ENCODE data around the gene KIAA1328.

Gene KIAA1328

GRCh38 chr18:36942264-36942663 is 113.3 kb downstream of the KIAA1328 start:
- Histone ChIP-seq H3K27ac (ENCODE audit: low read depth, low read length) (no peak overlapping the region), H3K4me1 (ENCODE audit: control insufficient read depth, insufficient read depth, low read length, unreplicated experiment) (no peaks in the 10 kb centered on the region), H3K79me2 (ENCODE audit: control insufficient read depth, insufficient read depth, low read length, unreplicated experiment) (no peaks in the 10 kb centered on the region), H2AFZ (ENCODE audit: low read length, unreplicated experiment) (no peak overlapping the region), H3K4me3 (ENCODE audit: low read depth, low read length) (no peak overlapping the region), H3K36me3 (ENCODE audit: insufficient read depth, low read length) (no peaks in the 10 kb centered on the region), H3K27me3 (ENCODE audit: insufficient read depth, low read length) (no peaks in the 10 kb centered on the region)

DNA sequence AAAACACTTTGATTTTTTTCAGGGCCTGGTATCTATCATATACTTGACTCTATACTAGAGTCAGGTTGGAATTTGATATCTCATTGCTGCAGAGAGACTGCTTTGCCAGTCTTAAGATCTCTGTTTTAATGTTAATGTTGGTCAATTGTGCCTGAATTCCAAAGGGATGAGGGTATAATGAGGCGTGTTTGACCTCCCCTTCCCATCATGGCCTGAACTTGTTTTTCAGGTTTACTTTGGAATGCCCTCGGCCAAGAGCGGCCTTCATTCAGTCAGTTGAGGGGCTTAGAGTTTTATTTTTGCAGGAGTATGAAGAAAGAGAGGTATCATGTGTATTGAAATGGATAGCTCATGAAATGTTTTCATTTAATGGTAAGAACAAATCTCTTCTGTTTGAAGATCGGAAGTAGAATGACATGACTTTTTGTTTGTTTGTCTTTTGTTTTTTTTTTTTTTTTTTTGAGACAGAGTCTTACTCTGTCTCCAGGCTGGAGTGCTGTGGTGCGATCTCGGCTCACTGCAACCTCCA is 119.0 kb downstream of the KIAA1328 start:
- Histone ChIP-seq H2AFZ (ENCODE audit: low read length, unreplicated experiment) (no peak overlapping the region), H3K27me3 (ENCODE audit: insufficient read depth, low read length) (no peaks in the 10 kb centered on the region), H3K79me2 (ENCODE audit: control insufficient read depth, insufficient read depth, low read length, unreplicated experiment) (no peaks in the 10 kb centered on the region), H3K4me3 (ENCODE audit: low read depth, low read length) (no peak overlapping the region), H3K36me3 (ENCODE audit: insufficient read depth, low read length) (no peaks in the 10 kb centered on the region), H3K4me1 (ENCODE audit: control insufficient read depth, insufficient read depth, low read length, unreplicated experiment) (no peaks in the 10 kb centered on the region), H3K27ac (ENCODE audit: low read depth, low read length) (no peak overlapping the region)

GRCh38 chr18:36950282-36950681 is 121.4 kb downstream of the KIAA1328 start:
- Histone ChIP-seq H3K27ac (ENCODE audit: low read depth, low read length) (no peak overlapping the region), H3K4me1 (ENCODE audit: control insufficient read depth, insufficient read depth, low read length, unreplicated experiment) (no peaks in the 10 kb centered on the region), H2AFZ (ENCODE audit: low read length, unreplicated experiment) (no peak overlapping the region), H3K4me3 (ENCODE audit: low read depth, low read length) (no peak overlapping the region), H3K27me3 (ENCODE audit: insufficient read depth, low read length) (no peaks in the 10 kb centered on the region), H3K36me3 (ENCODE audit: insufficient read depth, low read length) (no peaks in the 10 kb centered on the region), H3K79me2 (ENCODE audit: control insufficient read depth, insufficient read depth, low read length, unreplicated experiment) (no peaks in the 10 kb centered on the region)

GRCh38 chr18:36950960-36951359 is 122.0 kb downstream of the KIAA1328 start:
- Histone ChIP-seq H3K4me3 (ENCODE audit: low read depth, low read length) (no peak overlapping the region), H3K4me1 (ENCODE audit: control insufficient read depth, insufficient read depth, low read length, unreplicated experiment) (no peaks in the 10 kb centered on the region)

GRCh38 chr18:36953047-36953446 is 124.1 kb downstream of the KIAA1328 start:
- H3K79me2 ChIP-seq (ENCODE audit: control insufficient read depth, insufficient read depth, low read length, unreplicated experiment), result no peaks in the 10 kb centered on the region
- no peaks in the 10 kb centered on the region for H3K27me3 ChIP-seq (ENCODE audit: insufficient read depth, low read length)
- no peak overlapping the region for H3K27ac ChIP-seq (ENCODE audit: low read depth, low read length)
- H3K4me1 ChIP-seq (ENCODE audit: control insufficient read depth, insufficient read depth, low read length, unreplicated experiment), result no peaks in the 10 kb centered on the region
- no peak overlapping the region for H3K4me3 ChIP-seq (ENCODE audit: low read depth, low read length)
- no peak overlapping the region for H2AFZ ChIP-seq (ENCODE audit: low read length, unreplicated experiment)
- H3K36me3 ChIP-seq (ENCODE audit: insufficient read depth, low read length), result no peaks in the 10 kb centered on the region

More at GRCh38 chr18:36950960-36951359, 122.0 kb downstream of the KIAA1328 start:
- Histone ChIP-seq H3K36me3 (ENCODE audit: insufficient read depth, low read length) (no peaks in the 10 kb centered on the region), H3K27ac (ENCODE audit: low read depth, low read length) (no peak overlapping the region), H3K27me3 (ENCODE audit: insufficient read depth, low read length) (no peaks in the 10 kb centered on the region), H3K79me2 (ENCODE audit: control insufficient read depth, insufficient read depth, low read length, unreplicated experiment) (no peaks in the 10 kb centered on the region), H2AFZ (ENCODE audit: low read length, unreplicated experiment) (no peak overlapping the region)

- no peaks in the 10 kb centered on the region for H3K27me3 ChIP-seq (ENCODE audit: insufficient read depth, low read length)
- H3K27ac ChIP-seq (ENCODE audit: low read depth, low read length), result no peak overlapping the region
- H3K4me1 ChIP-seq (ENCODE audit: control insufficient read depth, insufficient read depth, low read length, unreplicated experiment), result no peaks in the 10 kb centered on the region
- 0 out of 2 replicates have a peak, but pooled peaks cover 3% of the 10 kb centered on the region for H3K36me3 ChIP-seq (ENCODE audit: insufficient read depth, low read length)
- H2AFZ ChIP-seq (ENCODE audit: low read length, unreplicated experiment), result no peak overlapping the region
- H3K4me3 ChIP-seq (ENCODE audit: low read depth, low read length), result no peak overlapping the region
- no peaks in the 10 kb centered on the region for H3K79me2 ChIP-seq (ENCODE audit: control insufficient read depth, insufficient read depth, low read length, unreplicated experiment)
Measured at GRCh38 chr18:36960038-36960437, 131.1 kb downstream of the KIAA1328 start.

GRCh38 chr18:36963464-36963863 is 134.5 kb downstream of the KIAA1328 start:
- Histone ChIP-seq H3K27ac (ENCODE audit: low read depth, low read length) (no peak overlapping the region), H2AFZ (ENCODE audit: low read length, unreplicated experiment) (no peak overlapping the region), H3K4me1 (ENCODE audit: control insufficient read depth, insufficient read depth, low read length, unreplicated experiment) (no peaks in the 10 kb centered on the region), H3K79me2 (ENCODE audit: control insufficient read depth, insufficient read depth, low read length, unreplicated experiment) (no peaks in the 10 kb centered on the region), H3K4me3 (ENCODE audit: low read depth, low read length) (no peak overlapping the region), H3K27me3 (ENCODE audit: insufficient read depth, low read length) (no peaks in the 10 kb centered on the region), H3K36me3 (ENCODE audit: insufficient read depth, low read length) (0 out of 2 replicates have a peak, but pooled peaks cover 3% of the 10 kb centered on the region)

DNA sequence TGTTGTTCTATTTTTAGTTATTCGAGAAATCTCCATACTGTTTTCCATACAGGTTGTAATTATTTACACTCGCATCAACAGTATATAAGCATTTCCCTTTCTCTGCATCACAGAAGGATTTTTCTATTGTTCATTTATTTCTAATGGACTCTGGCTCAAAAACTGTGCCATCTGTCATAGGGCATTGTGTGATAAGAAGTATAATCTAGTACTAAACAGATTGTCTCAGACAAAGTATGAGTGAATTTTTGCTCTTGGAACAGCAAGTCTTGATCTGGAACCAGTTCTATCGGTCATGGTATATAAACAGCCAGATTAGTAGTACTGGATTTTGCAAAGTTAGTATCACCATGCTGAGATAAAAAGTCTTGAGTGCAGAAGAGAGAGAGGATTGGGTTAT is 145.8 kb downstream of the KIAA1328 start:
- H3K79me2 ChIP-seq (ENCODE audit: control insufficient read depth, insufficient read depth, low read length, unreplicated experiment), result no peaks in the 10 kb centered on the region
- no peak overlapping the region for H2AFZ ChIP-seq (ENCODE audit: low read length, unreplicated experiment)
- H3K27ac ChIP-seq (ENCODE audit: low read depth, low read length), result no peak overlapping the region
- no peaks in the 10 kb centered on the region for H3K27me3 ChIP-seq (ENCODE audit: insufficient read depth, low read length)
- H3K36me3 ChIP-seq (ENCODE audit: insufficient read depth, low read length), result no peaks in the 10 kb centered on the region
- no peaks in the 10 kb centered on the region for H3K4me1 ChIP-seq (ENCODE audit: control insufficient read depth, insufficient read depth, low read length, unreplicated experiment)
- no peak overlapping the region for H3K4me3 ChIP-seq (ENCODE audit: low read depth, low read length)

- Histone ChIP-seq H3K4me3 (ENCODE audit: low read depth, low read length) (no peak overlapping the region), H3K79me2 (ENCODE audit: control insufficient read depth, insufficient read depth, low read length, unreplicated experiment) (no peaks in the 10 kb centered on the region), H3K27me3 (ENCODE audit: insufficient read depth, low read length) (no peaks in the 10 kb centered on the region), H3K36me3 (ENCODE audit: insufficient read depth, low read length) (no peaks in the 10 kb centered on the region), H3K4me1 (ENCODE audit: control insufficient read depth, insufficient read depth, low read length, unreplicated experiment) (no peaks in the 10 kb centered on the region), H2AFZ (ENCODE audit: low read length, unreplicated experiment) (no peak overlapping the region), H3K27ac (ENCODE audit: low read depth, low read length) (no peak overlapping the region)
Measured at GRCh38 chr18:36977121-36977520, 148.2 kb downstream of the KIAA1328 start.

DNA sequence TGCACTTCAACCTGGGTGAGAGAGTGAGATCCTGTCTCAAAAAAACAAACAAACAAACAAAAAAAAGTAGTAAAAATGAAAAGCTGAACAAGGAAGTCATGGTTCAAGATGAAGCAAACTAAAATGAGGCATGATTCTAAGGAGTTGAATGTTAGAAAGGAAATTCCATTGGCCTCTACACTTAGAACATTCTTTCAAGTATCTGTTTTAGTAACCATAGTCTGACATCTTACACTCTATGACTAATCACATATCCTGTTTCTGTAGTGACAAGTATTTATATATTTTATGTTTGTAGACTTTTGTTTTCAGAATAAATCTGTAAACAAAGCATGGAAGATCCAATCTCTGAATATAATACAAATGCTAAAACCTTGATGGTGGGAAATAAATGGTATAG is 164.1 kb downstream of the KIAA1328 start:
- Histone ChIP-seq H3K27ac (ENCODE audit: low read depth, low read length) (peak overlapping the region; percentile 72), H3K27me3 (ENCODE audit: insufficient read depth, low read length) (no peaks in the 10 kb centered on the region), H3K79me2 (ENCODE audit: control insufficient read depth, insufficient read depth, low read length, unreplicated experiment) (no peaks in the 10 kb centered on the region), H3K4me3 (ENCODE audit: low read depth, low read length) (no peak overlapping the region; the same call in 1 of the 2 replicates), H3K36me3 (ENCODE audit: insufficient read depth, low read length) (no peaks in the 10 kb centered on the region), H2AFZ (ENCODE audit: low read length, unreplicated experiment) (no peak overlapping the region), H3K4me1 (ENCODE audit: control insufficient read depth, insufficient read depth, low read length, unreplicated experiment) (peaks cover 11% of the 10 kb centered on the region)

GRCh38 chr18:37006742-37007141 is 177.8 kb downstream of the KIAA1328 start:
- Histone ChIP-seq H3K27ac (ENCODE audit: low read depth, low read length) (no peak overlapping the region), H3K4me1 (ENCODE audit: control insufficient read depth, insufficient read depth, low read length, unreplicated experiment) (no peaks in the 10 kb centered on the region), H3K36me3 (ENCODE audit: insufficient read depth, low read length) (no peaks in the 10 kb centered on the region), H3K27me3 (ENCODE audit: insufficient read depth, low read length) (no peaks in the 10 kb centered on the region), H2AFZ (ENCODE audit: low read length, unreplicated experiment) (no peak overlapping the region), H3K79me2 (ENCODE audit: control insufficient read depth, insufficient read depth, low read length, unreplicated experiment) (no peaks in the 10 kb centered on the region), H3K4me3 (ENCODE audit: low read depth, low read length) (no peak overlapping the region)

Measured in ACC112 (cell line).